Neural cell (in vitro differentiated cells): ENCODE results near the gene CA6. TPM values are rescaled to one million over a fixed set of nuclear protein-coding genes. Genes with fewer than 3 reads are reported as not detected.

Experiments
- H2AFZ ChIP-seq: fragments of 200-600, 300-800 bp; sonication (generic), shearing (Covaris generic); 2 replicates; pipeline ENCODE4 v1.6.0; 2014; ENCODE audit warnings: low read depth, mild to moderate bottlenecking, antibody characterized with exemption, low read length, moderate library complexity
- H3F3A ChIP-seq: fragments of 200-600 bp; shearing (Covaris generic); 2 replicates; pipeline ENCODE4 v1.6.1; 2016; ENCODE audit warnings: mild to moderate bottlenecking, moderate library complexity, mixed read lengths, antibody characterized with exemption, low read length; ENCODE audit not compliant: insufficient read depth, poor library complexity, severe bottlenecking
- H3K27ac ChIP-seq: fragments of 200-600, 300-800 bp; sonication (generic), shearing (Covaris generic); 2 replicates; pipeline ENCODE4 v1.5.1; 2014; ENCODE audit warnings: mild to moderate bottlenecking, low read length, moderate library complexity
- H3K27me3 ChIP-seq: fragments of 300-800, 200-600 bp; sonication (generic), shearing (Covaris generic); 2 replicates; pipeline ENCODE4 v1.6.0; 2014; ENCODE audit warnings: mild to moderate bottlenecking, low read depth, low read length, moderate library complexity; ENCODE audit not compliant: insufficient read depth
- H3K36me3 ChIP-seq: fragments of 300-800, 200-600 bp; sonication (generic), shearing (Covaris generic); 2 replicates; pipeline ENCODE4 v1.5.1; 2014; ENCODE audit warnings: mild to moderate bottlenecking, antibody characterized with exemption, low read length, moderate library complexity; ENCODE audit not compliant: insufficient read depth
- H3K4me2 ChIP-seq: fragments of 300-800, 200-600 bp; sonication (generic), shearing (Covaris generic); 2 replicates; pipeline ENCODE4 v1.6.0; 2014; ENCODE audit warnings: mild to moderate bottlenecking, low read length
- H3K4me3 ChIP-seq: fragments of 300-800, 200-600 bp; sonication (generic), shearing (Covaris generic); 2 replicates; pipeline ENCODE4 v1.5.1; 2014; ENCODE audit warnings: mild to moderate bottlenecking, low read length, moderate library complexity
- H3K79me2 ChIP-seq: fragments of 200-600 bp; shearing (Covaris generic); replicated peaks from 2 replicates; pipeline ENCODE4 v1.6.0; 2014; ENCODE audit warnings: mild to moderate bottlenecking, low read length, moderate library complexity; ENCODE audit not compliant: insufficient read depth
- H3K9ac ChIP-seq: fragments of 300-800, 200-600 bp; sonication (generic), shearing (Covaris generic); 2 replicates; pipeline ENCODE4 v1.6.1; 2016; ENCODE audit warnings: mild to moderate bottlenecking, low read length, mixed read lengths
- H3K9me2 ChIP-seq: fragments of 200-600 bp; shearing (Covaris generic); 2 replicates; pipeline ENCODE4 v1.6.1; 2016; ENCODE audit warnings: mild to moderate bottlenecking, low read length, mixed read lengths; ENCODE audit not compliant: insufficient read depth
- H3K9me3 ChIP-seq: fragments of 200-600, 300-800 bp; sonication (generic), shearing (Covaris generic); 2 replicates; pipeline ENCODE4 v1.6.1; 2016; ENCODE audit warnings: mild to moderate bottlenecking, mixed run types, low read length, moderate library complexity, mixed read lengths
- H4K20me1 ChIP-seq: fragments of 200-600 bp; shearing (Covaris generic); 2 replicates; pipeline ENCODE4 v1.6.1; 2016; ENCODE audit warnings: mild to moderate bottlenecking, mixed run types; ENCODE audit not compliant: insufficient read depth
- CTCF ChIP-seq: fragments of 450-650 bp; IDR thresholded peaks from 2 replicates; pipeline ENCODE4 v1.5.1; 2014; ENCODE audit warnings: antibody characterized with exemption, mild to moderate bottlenecking, moderate library complexity; ENCODE audit not compliant: poor library complexity, severe bottlenecking
- EP300 ChIP-seq: fragments of 450-650 bp; conservative IDR thresholded peaks from 2 replicates; pipeline ENCODE4 v1.6.1; 2014; ENCODE audit warnings: antibody characterized with exemption, mild to moderate bottlenecking, moderate library complexity; ENCODE audit not compliant: poor library complexity, severe bottlenecking
- EZH2 ChIP-seq: fragments of 200-600, 300-800 bp; shearing (Covaris generic), sonication (generic); IDR thresholded peaks from 2 replicates; pipeline ENCODE4 v1.6.1; 2014; ENCODE audit warnings: antibody characterized with exemption, low read length, borderline replicate concordance, mild to moderate bottlenecking; ENCODE audit not compliant: insufficient read depth, poor library complexity, severe bottlenecking
- MXI1 ChIP-seq: fragments of 450-650 bp; conservative IDR thresholded peaks from 2 replicates; pipeline ENCODE4 v1.6.1; 2014; ENCODE audit warnings: antibody characterized with exemption, mild to moderate bottlenecking; ENCODE audit not compliant: poor library complexity, severe bottlenecking
- POLR2AphosphoS5 ChIP-seq: IDR thresholded peaks from 2 replicates; pipeline ENCODE4 v1.6.1; 2012
- RAD21 ChIP-seq: fragments of 450-650 bp; conservative IDR thresholded peaks from 2 replicates; pipeline ENCODE4 v1.6.1; 2014; ENCODE audit warnings: antibody characterized with exemption, mild to moderate bottlenecking, moderate library complexity
- REST ChIP-seq: IDR thresholded peaks from 2 replicates; pipeline ENCODE4 v1.6.1; 2012; ENCODE audit warnings: borderline replicate concordance
- SMC3 ChIP-seq: fragments of 450-650 bp; conservative IDR thresholded peaks from 2 replicates; pipeline ENCODE4 v1.6.1; 2014; ENCODE audit warnings: antibody characterized with exemption, mild to moderate bottlenecking, moderate library complexity; ENCODE audit not compliant: poor library complexity
- TAF1 ChIP-seq: IDR thresholded peaks from 2 replicates; pipeline ENCODE4 v1.6.1; 2012; ENCODE audit warnings: low read depth
- polyA plus RNA-seq: library from polyadenylated mRNA; depleted of rRNA; stranded (reverse); fragments of >200 nt; gene quantifications from 2 replicates; pipeline ENCODE4 v1.2.3, GENCODE V29; 2014

The CA6 gene
- polyA plus RNA-seq, 1 donor from 2014 or later = not detected

- Histone ChIP-seq H2AFZ (no peak overlapping the region), H3K4me3 (no peak overlapping the region), H3K9ac (no peak overlapping the region), H3K4me2 (no peak overlapping the region), H3K79me2 (no peaks in the 10 kb centered on the region), H3K27me3 (no peaks in the 10 kb centered on the region), H3K27ac (no peak overlapping the region), H3K9me2 (no peaks in the 10 kb centered on the region), H4K20me1 (no peaks in the 10 kb centered on the region), H3K9me3 (no peaks in the 10 kb centered on the region), H3K36me3 (no peaks in the 10 kb centered on the region), H3F3A (no peaks in the 10 kb centered on the region)
- TF ChIP-seq CTCF (no peak), POLR2AphosphoS5 (no peak), SMC3 (no peak), MXI1 (no peak), EZH2 (no peak), RAD21 (no peak), REST (no peak), TAF1 (no peak), EP300 (no peak)
These were observed 72.7 kb downstream of the CA6 start for GRCh38 chr1:9018333-9018732.

- Histone ChIP-seq H3K9me3 (no peaks in the 10 kb centered on the region), H3K79me2 (no peaks in the 10 kb centered on the region), H3K27ac (no peak overlapping the region), H3K36me3 (no peaks in the 10 kb centered on the region), H3K4me3 (no peak overlapping the region), H3F3A (no peaks in the 10 kb centered on the region), H3K4me2 (no peak overlapping the region), H3K9ac (no peak overlapping the region), H3K9me2 (no peaks in the 10 kb centered on the region), H2AFZ (no peak overlapping the region), H4K20me1 (no peaks in the 10 kb centered on the region), H3K27me3 (no peaks in the 10 kb centered on the region)
- TF ChIP-seq TAF1 = no peak
- no peak for TF ChIP-seq MXI1
- no peak for TF ChIP-seq RAD21
- TF ChIP-seq SMC3 = no peak
- TF ChIP-seq REST = no peak
These were observed 74.2 kb downstream of the CA6 start for GRCh38 chr1:9019896-9020295.
